ENCODE data around the gene MC1R.
"Not testable (repeated sequence)": the region's sequence is repeated elsewhere in the genome, so short reads cannot be mapped to it uniquely, and the experiment has no call there.

Gene MC1R

DNA sequence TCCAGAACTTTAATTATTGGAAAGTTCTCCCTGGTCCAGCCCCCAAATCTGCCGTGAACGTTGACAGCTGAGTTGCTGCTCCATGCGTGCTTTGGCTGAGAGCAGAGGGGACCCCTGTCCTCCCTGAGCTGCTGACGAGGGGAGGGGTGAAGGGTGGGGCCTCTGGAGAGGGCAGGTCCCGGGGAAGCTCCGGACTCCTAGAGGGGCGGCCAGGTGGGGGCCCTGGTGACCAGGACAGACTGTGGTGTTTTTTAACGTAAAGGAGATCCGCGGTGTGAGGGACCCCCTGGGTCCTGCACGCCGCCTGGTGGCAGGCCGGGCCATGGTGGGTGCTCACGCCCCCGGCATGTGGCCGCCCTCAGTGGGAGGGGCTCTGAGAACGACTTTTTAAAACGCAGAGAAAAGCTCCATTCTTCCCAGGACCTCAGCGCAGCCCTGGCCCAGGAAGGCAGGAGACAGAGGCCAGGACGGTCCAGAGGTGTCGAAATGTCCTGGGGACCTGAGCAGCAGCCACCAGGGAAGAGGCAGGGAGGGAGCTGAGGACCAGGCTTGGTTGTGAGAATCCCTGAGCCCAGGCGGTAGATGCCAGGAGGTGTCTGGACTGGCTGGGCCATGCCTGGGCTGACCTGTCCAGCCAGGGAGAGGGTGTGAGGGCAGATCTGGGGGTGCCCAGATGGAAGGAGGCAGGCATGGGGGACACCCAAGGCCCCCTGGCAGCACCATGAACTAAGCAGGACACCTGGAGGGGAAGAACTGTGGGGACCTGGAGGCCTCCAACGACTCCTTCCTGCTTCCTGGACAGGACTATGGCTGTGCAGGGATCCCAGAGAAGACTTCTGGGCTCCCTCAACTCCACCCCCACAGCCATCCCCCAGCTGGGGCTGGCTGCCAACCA lies at the start of gene MC1R:
MC1R (plus strand) TSS at position 410 of the 895 bp plus-strand sequence; CDS start at position 807, 397 bp downstream.
- Mint-ChIP-seq H3K27ac (ENCODE audit: low read depth) (peak within 1 kb of the TSS; percentile 85), H3K36me3 (ENCODE audit: insufficient read depth) (peaks cover 14% of the 10 kb centered on the region), H3K27me3 (peaks cover 27% of the 10 kb centered on the region), H3K4me1 (peaks cover 26% of the 10 kb centered on the region), H3K4me3 (peak within 1 kb of the TSS; percentile 79), H3K9me3 (no peaks in the 10 kb centered on the region)
- ATAC-seq (replicated peaks; ENCODE audit: extremely low read depth, poor library complexity, severe bottlenecking), result peak; percentile 16
- no peak for DNase-seq (ENCODE audit: low spot score in 2 of 2)

DNA sequence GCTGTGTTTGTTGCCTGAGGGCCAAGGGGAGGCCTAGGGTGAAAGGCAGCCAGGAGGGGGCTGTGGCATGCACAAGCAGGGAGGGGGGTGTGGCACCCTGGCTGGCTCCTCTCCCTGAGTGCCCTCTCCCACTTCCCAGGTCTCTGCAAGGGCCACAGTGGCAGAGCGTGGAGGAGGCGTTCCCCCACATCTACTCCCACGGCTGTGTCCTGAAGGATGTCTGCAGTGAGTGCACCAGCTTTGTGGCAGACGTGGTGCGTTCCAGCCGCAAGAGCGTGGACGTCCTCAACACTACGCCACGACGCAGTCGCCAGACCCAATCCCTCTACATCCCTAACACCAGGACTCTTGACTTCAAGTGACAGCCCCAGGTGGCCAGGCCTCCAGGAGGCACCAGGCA lies 48.8 kb upstream of the MC1R start:
- H3K27me3 Mint-ChIP-seq, result no peaks in the 10 kb centered on the region
- H3K27ac Mint-ChIP-seq (ENCODE audit: low read depth), result peak overlapping the region; percentile 54
- no peaks in the 10 kb centered on the region for H3K9me3 Mint-ChIP-seq
- H3K4me3 Mint-ChIP-seq, result no peak overlapping the region
- no peak for DNase-seq (ENCODE audit: low spot score in 2 of 2)
- no peak for ATAC-seq (replicated peaks; ENCODE audit: extremely low read depth, poor library complexity, severe bottlenecking)
- H3K4me1 Mint-ChIP-seq, result peaks cover 6% of the 10 kb centered on the region
- peaks cover 18% of the 10 kb centered on the region for H3K36me3 Mint-ChIP-seq (ENCODE audit: insufficient read depth)

DNA sequence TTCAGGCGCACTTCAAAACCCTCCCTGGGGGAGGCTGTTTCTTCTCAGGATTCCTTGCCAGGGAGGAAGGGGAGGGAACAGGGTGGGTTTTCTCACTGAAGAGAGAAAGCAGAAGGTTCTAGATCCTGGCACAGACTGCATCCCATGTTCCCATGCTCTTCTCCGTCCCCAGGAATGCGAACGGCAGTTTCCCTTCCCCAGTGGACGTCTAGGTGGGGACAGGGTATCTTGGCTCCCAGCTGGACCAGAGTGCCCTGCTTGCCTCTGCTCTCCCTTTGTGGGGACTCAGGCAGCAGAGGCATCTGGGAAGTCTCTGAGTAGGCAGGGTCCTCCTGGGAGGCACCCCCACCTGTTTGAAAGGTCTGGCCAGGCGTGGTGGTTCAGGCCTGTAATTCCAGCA lies 48.2 kb upstream of the MC1R start:
- DNase-seq (ENCODE audit: low spot score in 2 of 2) (no peak), ATAC-seq (replicated peaks; ENCODE audit: extremely low read depth, poor library complexity, severe bottlenecking) (no peak)
- H3K9me3 Mint-ChIP-seq, result peaks cover 5% of the 10 kb centered on the region
- H3K36me3 Mint-ChIP-seq (ENCODE audit: insufficient read depth), result peaks cover 21% of the 10 kb centered on the region
- no peaks in the 10 kb centered on the region for H3K27me3 Mint-ChIP-seq
- H3K27ac Mint-ChIP-seq (ENCODE audit: low read depth), result no peak overlapping the region
- H3K4me3 Mint-ChIP-seq, result no peak overlapping the region
- H3K4me1 Mint-ChIP-seq, result peaks cover 6% of the 10 kb centered on the region

DNA sequence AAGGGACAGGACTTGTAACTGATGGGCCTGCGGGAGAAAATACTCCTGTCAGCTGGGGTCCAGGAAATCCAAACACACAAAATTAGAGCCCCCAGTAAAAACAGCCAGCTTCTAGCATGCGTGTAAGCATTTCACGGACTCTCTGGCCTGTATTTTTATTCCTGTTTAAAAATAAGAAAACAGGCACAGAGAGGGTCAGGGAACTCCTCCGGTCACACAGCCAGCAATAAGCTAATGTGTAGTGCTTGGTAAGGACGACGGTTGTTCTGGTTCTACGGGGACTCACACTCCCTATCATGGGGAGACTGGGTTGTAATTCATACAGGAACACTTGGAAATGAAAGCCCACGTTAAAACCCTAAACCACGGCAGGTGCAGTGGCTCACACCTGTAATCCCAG lies 46.8 kb upstream of the MC1R start:
- Mint-ChIP-seq H3K27me3 (no peaks in the 10 kb centered on the region), H3K27ac (ENCODE audit: low read depth) (no peak overlapping the region), H3K4me1 (peaks cover 6% of the 10 kb centered on the region), H3K4me3 (peak overlapping the region; percentile 91), H3K36me3 (ENCODE audit: insufficient read depth) (peaks cover 25% of the 10 kb centered on the region), H3K9me3 (peaks cover 5% of the 10 kb centered on the region)
- DNase-seq (ENCODE audit: low spot score in 2 of 2), result no peak
- no peak for ATAC-seq (replicated peaks; ENCODE audit: extremely low read depth, poor library complexity, severe bottlenecking)

DNA sequence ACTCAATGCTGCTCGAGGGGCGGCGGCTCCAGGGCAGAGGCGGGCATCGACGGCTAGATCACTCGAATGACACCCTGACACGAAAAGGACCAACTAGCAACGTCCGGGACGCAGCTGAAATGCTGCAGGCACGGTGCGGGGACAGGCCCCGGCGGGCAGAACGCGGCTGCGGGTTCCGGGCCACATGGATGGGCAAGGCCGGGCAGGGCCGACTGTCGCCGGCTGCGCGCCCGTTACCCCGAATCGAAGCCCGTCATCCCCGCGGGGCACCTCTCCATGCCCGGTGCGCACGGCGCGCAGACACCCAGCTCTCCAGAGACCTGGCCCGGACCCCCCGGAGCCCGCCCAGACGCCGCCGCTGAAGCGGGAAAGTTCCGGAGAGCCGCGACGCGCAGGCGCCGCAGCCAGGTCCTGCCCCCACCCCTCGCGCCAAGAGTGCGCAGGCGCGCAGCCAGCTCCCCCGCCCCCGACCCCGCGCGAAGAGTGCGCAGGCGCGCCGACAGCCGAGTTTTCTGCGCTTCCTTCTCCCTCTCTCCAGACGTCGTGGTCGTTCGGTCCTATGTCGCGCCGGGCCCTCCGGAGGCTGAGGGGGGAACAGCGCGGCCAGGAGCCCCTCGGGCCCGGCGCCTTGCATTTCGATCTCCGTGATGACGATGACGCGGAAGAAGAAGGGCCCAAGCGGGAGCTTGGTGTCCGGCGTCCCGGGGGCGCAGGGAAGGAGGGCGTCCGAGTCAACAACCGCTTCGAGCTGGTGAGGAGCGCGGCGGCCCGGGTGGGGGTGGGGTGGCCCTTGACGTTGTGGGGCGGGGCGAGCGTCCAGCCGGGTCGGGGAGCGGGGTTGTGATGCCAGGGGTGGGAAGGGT lies 45.3 kb upstream of the MC1R start, which contains the start of gene TCF25:
TCF25 (plus strand) TSS at position 484 of the 863 bp plus-strand sequence; CDS start at position 560, 76 bp downstream.
- Mint-ChIP-seq H3K4me1 (peaks cover 11% of the 10 kb centered on the region), H3K27me3 (no peaks in the 10 kb centered on the region), H3K27ac (ENCODE audit: low read depth) (peak within 1 kb of the TSS; percentile 92), H3K36me3 (ENCODE audit: insufficient read depth) (peaks cover 31% of the 10 kb centered on the region), H3K4me3 (peak within 1 kb of the TSS; percentile 91), H3K9me3 (peaks cover 5% of the 10 kb centered on the region)
- DNase-seq (ENCODE audit: low spot score in 2 of 2) (peak; percentile 68 to 73), ATAC-seq (replicated peaks; ENCODE audit: extremely low read depth, poor library complexity, severe bottlenecking) (peak; percentile 33)

DNA sequence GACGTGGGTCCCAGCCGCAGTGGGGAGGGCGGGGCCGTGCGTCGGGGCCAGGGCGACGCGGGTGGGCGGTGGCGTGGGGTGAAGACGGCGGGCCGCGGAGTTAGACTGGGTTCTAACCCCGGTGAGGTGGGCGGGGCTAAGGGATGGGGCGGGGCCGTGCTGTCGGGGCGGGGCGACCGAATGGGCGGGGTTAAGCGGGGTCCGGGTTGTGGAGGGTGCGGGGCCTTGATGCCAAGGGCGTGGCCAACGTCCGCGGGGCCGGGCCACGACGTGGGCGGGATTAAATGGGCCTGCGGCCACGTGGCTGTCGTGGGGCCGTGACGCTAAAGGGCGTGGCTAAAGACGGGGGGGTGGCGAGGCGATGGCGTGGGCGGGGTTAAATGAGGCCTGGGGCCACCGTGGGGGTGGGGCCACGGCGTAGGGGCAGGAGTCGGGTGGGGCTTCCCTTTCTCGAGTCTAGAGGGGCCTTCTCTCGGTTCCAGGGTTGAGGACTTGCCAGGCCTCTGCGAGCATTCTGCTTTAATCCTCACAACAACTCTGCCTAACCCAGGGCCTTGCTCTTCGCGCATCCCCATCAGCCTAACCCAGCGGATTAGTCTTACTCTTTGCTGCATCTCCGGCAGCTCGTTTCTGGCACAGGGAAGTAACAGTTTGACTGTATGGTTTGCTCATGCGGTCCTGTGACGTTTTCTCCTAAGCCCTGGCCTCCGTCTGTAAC lies 44.5 kb upstream of the MC1R start:
- ATAC-seq (replicated peaks; ENCODE audit: extremely low read depth, poor library complexity, severe bottlenecking) (peak; percentile 85), DNase-seq (ENCODE audit: low spot score in 2 of 2) (peak; percentile 90 to 95)
- peak overlapping the region; percentile 92 for H3K27ac Mint-ChIP-seq (ENCODE audit: low read depth)
- peaks cover 5% of the 10 kb centered on the region for H3K9me3 Mint-ChIP-seq
- H3K27me3 Mint-ChIP-seq, result no peaks in the 10 kb centered on the region
- H3K4me3 Mint-ChIP-seq, result peak overlapping the region; percentile 91
- peaks cover 36% of the 10 kb centered on the region for H3K36me3 Mint-ChIP-seq (ENCODE audit: insufficient read depth)
- H3K4me1 Mint-ChIP-seq, result peaks cover 11% of the 10 kb centered on the region

DNA sequence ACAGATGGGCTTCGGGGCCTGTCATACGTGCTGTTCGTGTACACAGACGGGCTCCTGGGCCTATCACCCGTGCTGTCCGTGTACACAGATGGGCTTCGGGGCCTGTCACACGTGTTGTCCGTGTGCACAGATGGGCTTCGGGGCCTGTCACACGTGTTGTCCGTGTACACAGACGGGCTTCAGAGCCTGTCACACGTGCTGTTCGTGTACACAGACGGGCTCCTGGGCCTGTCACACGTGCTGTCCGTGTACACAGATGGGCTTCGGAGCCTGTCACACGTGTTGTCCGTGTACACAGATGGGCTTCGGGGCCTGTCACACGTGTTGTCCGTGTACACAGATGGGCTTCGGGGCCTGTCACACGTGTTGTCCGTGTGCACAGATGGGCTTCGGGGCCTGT lies 39.5 kb upstream of the MC1R start:
- H3K36me3 Mint-ChIP-seq (ENCODE audit: insufficient read depth), result peaks cover 56% of the 10 kb centered on the region
- H3K27me3 Mint-ChIP-seq; DNase-seq (ENCODE audit: low spot score in 2 of 2); H3K27ac Mint-ChIP-seq (ENCODE audit: low read depth); ATAC-seq (replicated peaks; ENCODE audit: extremely low read depth, poor library complexity, severe bottlenecking); H3K4me3 Mint-ChIP-seq; H3K9me3 Mint-ChIP-seq: not testable (repeated sequence)
- H3K4me1 Mint-ChIP-seq, result peaks cover 29% of the 10 kb centered on the region

DNA sequence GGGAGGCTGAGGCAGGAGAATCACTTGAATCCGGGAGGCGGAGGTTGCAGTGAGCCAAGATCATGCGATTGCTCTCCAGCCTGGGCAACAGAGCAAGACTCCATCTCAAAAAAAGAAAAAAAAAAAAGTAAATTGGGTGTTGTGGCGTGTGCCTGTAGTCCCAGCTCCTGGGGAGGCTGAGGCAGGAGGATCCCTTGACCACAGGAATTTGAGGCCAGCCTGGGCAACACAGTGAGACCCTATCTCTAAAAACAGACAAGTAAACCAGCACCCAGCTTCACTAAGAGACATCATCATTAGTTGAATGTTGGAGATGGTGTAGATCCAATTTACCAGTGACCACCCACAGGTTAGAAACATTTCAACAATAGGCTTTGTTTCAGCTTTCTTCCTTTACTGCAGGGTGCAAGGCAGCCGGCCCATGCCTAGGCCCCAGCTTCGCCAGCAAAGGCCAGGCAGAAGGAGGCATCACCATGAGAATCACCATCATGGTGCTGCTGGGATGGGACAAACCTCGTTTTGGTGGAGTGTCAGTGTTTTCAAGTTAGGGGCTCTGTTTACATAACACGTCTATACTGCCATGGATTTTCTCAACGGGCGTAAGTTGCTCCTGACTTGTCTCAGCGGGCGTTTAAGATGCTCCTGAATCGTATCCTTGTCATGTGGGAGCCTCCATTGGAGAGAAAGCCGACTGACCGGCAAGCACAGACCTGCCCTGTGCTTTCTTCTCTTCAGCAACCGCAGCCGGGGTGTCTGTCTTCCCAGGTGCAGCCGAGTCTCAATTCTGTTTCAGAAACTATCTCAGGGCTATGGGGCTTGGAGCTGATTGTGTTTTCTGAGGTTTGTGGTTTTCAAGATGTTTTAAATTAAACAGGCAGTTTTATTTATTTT lies 37.9 kb upstream of the MC1R start:
- ATAC-seq (replicated peaks; ENCODE audit: extremely low read depth, poor library complexity, severe bottlenecking), result no peak
- Mint-ChIP-seq H3K27ac (ENCODE audit: low read depth) (peak overlapping the region; percentile 20), H3K36me3 (ENCODE audit: insufficient read depth) (peaks cover 63% of the 10 kb centered on the region), H3K27me3 (no peaks in the 10 kb centered on the region), H3K9me3 (no peaks in the 10 kb centered on the region), H3K4me1 (peaks cover 26% of the 10 kb centered on the region), H3K4me3 (no peak overlapping the region)
- DNase-seq (ENCODE audit: low spot score in 2 of 2), result no peak

DNA sequence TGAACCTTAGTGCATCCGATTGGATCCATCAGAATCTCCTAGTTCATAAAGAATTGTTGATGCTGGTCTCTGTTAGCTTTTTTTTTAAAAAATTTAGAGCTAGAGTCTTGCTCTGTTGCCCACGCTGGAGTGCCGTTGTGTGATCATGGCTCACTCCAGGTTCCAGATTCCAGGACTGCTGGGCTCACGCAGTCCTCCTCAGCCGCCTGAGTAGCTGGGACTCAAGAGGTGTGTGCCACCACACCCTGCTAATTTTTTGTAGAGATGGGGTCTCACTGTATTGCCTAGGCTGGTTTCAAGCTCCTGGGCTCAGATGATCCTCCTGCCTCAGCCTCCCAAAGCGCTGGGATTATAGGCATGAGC lies 37.3 kb upstream of the MC1R start:
- no peak for DNase-seq (ENCODE audit: low spot score in 2 of 2)
- Mint-ChIP-seq H3K4me3 (no peak overlapping the region), H3K27ac (ENCODE audit: low read depth) (peak overlapping the region; percentile 20), H3K9me3 (no peaks in the 10 kb centered on the region), H3K27me3 (no peaks in the 10 kb centered on the region), H3K36me3 (ENCODE audit: insufficient read depth) (peaks cover 65% of the 10 kb centered on the region), H3K4me1 (peaks cover 26% of the 10 kb centered on the region)
- ATAC-seq (replicated peaks; ENCODE audit: extremely low read depth, poor library complexity, severe bottlenecking), result no peak

DNA sequence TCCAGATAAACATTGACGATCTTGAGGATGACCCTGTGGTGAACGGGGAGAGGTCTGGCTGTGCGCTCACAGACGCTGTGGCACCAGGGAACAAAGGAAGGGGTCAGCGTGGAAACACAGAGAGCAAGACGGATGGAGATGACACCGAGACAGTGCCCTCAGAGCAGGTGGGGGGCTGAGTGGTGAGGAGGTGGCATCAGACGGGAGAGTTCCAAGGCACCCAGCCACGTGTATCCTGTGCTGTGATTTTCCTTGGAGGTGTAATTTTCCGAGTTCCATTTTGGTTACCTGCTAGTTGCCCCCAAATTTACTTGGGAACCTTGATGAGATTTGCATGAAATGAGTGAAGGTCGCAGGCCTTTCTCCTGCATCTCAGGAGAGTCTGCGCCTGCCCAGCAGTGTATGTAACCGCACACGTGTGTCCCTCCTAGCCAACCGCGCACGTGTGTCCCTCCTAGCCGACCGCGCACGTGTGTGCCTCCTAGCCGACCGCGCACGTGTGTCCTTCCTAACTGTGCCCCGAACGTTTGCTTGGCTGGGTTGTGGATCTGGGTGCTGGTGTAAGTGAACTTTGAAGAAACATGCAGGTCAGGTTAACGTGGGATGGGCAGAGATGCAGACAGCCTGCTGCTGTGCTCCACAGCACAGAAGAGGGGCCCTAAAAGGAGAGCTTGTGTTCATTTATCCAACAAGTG lies 35.2 kb upstream of the MC1R start:
- Mint-ChIP-seq H3K4me1 (peaks cover 20% of the 10 kb centered on the region), H3K9me3 (no peaks in the 10 kb centered on the region), H3K27me3 (no peaks in the 10 kb centered on the region), H3K36me3 (ENCODE audit: insufficient read depth) (peaks cover 78% of the 10 kb centered on the region), H3K27ac (ENCODE audit: low read depth) (peak overlapping the region; percentile 86), H3K4me3 (no peak overlapping the region)
- no peak for ATAC-seq (replicated peaks; ENCODE audit: extremely low read depth, poor library complexity, severe bottlenecking)
- DNase-seq (ENCODE audit: low spot score in 2 of 2), result no peak

DNA sequence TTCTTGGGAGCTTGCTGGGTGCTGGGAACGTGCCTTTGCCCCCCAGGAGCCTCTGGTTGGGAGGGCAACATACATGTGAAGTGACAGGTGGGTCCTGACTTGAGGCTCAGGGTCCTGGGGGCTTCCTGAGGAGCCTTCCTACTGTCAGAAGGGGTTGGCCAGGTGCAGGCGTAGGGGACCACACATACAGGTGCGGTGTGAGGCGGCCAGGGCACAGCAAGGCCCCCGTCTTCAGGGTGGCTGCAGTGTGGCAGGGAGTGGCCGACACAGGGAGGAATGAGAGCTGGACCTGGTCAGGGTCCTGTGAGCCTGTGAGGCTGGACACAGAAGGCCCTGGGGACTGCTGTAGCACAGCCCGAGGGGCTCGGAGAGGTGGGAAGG lies 34.6 kb upstream of the MC1R start:
- Mint-ChIP-seq H3K27ac (ENCODE audit: low read depth) (peak overlapping the region; percentile 86), H3K36me3 (ENCODE audit: insufficient read depth) (peaks cover 79% of the 10 kb centered on the region), H3K9me3 (no peaks in the 10 kb centered on the region), H3K27me3 (no peaks in the 10 kb centered on the region), H3K4me1 (peaks cover 20% of the 10 kb centered on the region), H3K4me3 (no peak overlapping the region)
- ATAC-seq (replicated peaks; ENCODE audit: extremely low read depth, poor library complexity, severe bottlenecking), result no peak
- no peak for DNase-seq (ENCODE audit: low spot score in 2 of 2)
